SK-N-SH (cell line): ENCODE data around the gene CALCB. TPM values are rescaled to one million over a fixed set of nuclear protein-coding genes. Genes with fewer than 3 reads are reported as not detected.

Experiments
- CTCF ChIA-PET: fragments of 300-600, 350-600 bp; formaldehyde crosslinking; extraction: SDS; loops from one replicate; lab custom pipeline; 2021; lab: Yijun Ruan, JAX
- POLR2A ChIA-PET: fragments of 350-600 bp; sonication (Branson Sonifier 250); formaldehyde crosslinking; extraction: SDS; loops from one replicate; lab custom pipeline; 2020; ENCODE audit warnings: antibody characterized with exemption, inconsistent platforms; lab: Yijun Ruan, JAX
- DNase-seq: peaks from one replicate; pipeline ENCODE4 v3.0.0; 2012
- H2AFZ ChIP-seq: fragments of 200-600 bp; sonication (generic); 2 replicates; pipeline ENCODE4 v1.8.1; 2016; ENCODE audit warnings: antibody characterized with exemption, mild to moderate bottlenecking, low read depth
- H3F3A ChIP-seq: fragments of 200-600 bp; sonication (generic); replicated peaks from 2 replicates; pipeline ENCODE3; 2016; ENCODE audit warnings: antibody characterized with exemption, mild to moderate bottlenecking; ENCODE audit not compliant: insufficient read depth
- H3K27ac ChIP-seq, 2 experiments: fragments of 200-500 bp in 1 of 2; fragments of 200-600 bp in 1 of 2; sonication (Bioruptor generic) in 1 of 2; sonication (generic), shearing (Covaris generic) in 1 of 2; 2 replicates each; pipeline versions ENCODE4 v1.5.1 to v1.6.1; 2014 to 2016; ENCODE audit warnings: low read depth in 2 of 2, inconsistent platforms in 1 of 2, low read length in 1 of 2, mild to moderate bottlenecking in 1 of 2, mixed read lengths in 1 of 2
- H3K27me3 ChIP-seq: fragments of 200-600 bp; sonication (generic), shearing (Covaris generic); 2 replicates; pipeline ENCODE4 v1.6.1; 2016; ENCODE audit warnings: mixed run types; ENCODE audit not compliant: insufficient read depth
- H3K36me3 ChIP-seq, 2 experiments: fragments of 200-500 bp in 1 of 2; fragments of 200-600 bp in 1 of 2; sonication (Bioruptor generic) in 1 of 2; sonication (generic) in 1 of 2; replicated peaks in 1 of 2; 2 replicates each; pipeline versions ENCODE3 to v1.5.1; 2014 to 2016; ENCODE audit warnings: low read length in 1 of 2, mild to moderate bottlenecking in 1 of 2; ENCODE audit not compliant: insufficient read depth in 2 of 2, control insufficient read depth in 1 of 2
- H3K4me1 ChIP-seq, 2 experiments: fragments of 200-500 bp in 1 of 2; fragments of 200-600 bp in 1 of 2; sonication (Bioruptor generic) in 1 of 2; sonication (generic), shearing (Covaris generic) in 1 of 2; 2 replicates each; pipeline versions ENCODE4 v1.5.1 to v1.6.1; 2014 to 2016; ENCODE audit warnings: low read depth in 1 of 2, low read length in 1 of 2, mixed run types in 1 of 2; ENCODE audit not compliant: insufficient read depth in 2 of 2, control insufficient read depth in 1 of 2
- H3K4me2 ChIP-seq: fragments of 200-600 bp; sonication (generic), shearing (Covaris generic); 2 replicates; pipeline ENCODE4 v1.6.1; 2017; ENCODE audit warnings: mixed run types
- H3K4me3 ChIP-seq, 2 experiments: fragments of 200-500 bp in 1 of 2; fragments of 200-600 bp in 1 of 2; sonication (Bioruptor generic) in 1 of 2; sonication (generic), shearing (Covaris generic) in 1 of 2; 2 replicates each; pipeline versions ENCODE4 v1.5.1 to v1.8.1; 2014 to 2016; ENCODE audit warnings: low read depth in 2 of 2, inconsistent platforms in 1 of 2, low read length in 1 of 2, mild to moderate bottlenecking in 1 of 2, mixed read lengths in 1 of 2, moderate library complexity in 1 of 2
- H3K79me2 ChIP-seq: fragments of 200-600 bp; sonication (generic); 2 replicates; pipeline ENCODE4 v1.8.1; 2017; ENCODE audit warnings: mild to moderate bottlenecking; ENCODE audit not compliant: insufficient read depth
- H3K9ac ChIP-seq: fragments of 200-600 bp; sonication (generic); 2 replicates; pipeline ENCODE4 v1.6.1; 2017; ENCODE audit warnings: mixed run types
- H3K9me2 ChIP-seq: fragments of 200-600 bp; sonication (generic); 2 replicates; pipeline ENCODE4 v1.6.1; 2017; ENCODE audit warnings: mixed run types
- H3K9me3 ChIP-seq: fragments of 200-600 bp; sonication (generic); 2 replicates; pipeline ENCODE4 v1.6.1; 2017; ENCODE audit warnings: mixed run types, mild to moderate bottlenecking, moderate library complexity
- H4K20me1 ChIP-seq: fragments of 200-600 bp; sonication (generic); 2 replicates; pipeline ENCODE4 v1.6.1; 2017; ENCODE audit warnings: mild to moderate bottlenecking, mixed run types; ENCODE audit not compliant: insufficient read depth
- CHD2 ChIP-seq: fragments of 150-350 bp; IDR thresholded peaks from 2 replicates; pipeline ENCODE4 v1.6.1; 2018; ENCODE audit warnings: low read length; ENCODE audit not compliant: partially characterized antibody
- FOXM1 ChIP-seq: IDR thresholded peaks from 2 replicates; pipeline ENCODE4 v1.4.0; 2012; ENCODE audit warnings: low read depth, mild to moderate bottlenecking
- GABPA ChIP-seq: IDR thresholded peaks from 2 replicates; pipeline ENCODE4 v1.4.0; 2012; ENCODE audit warnings: low read depth, mild to moderate bottlenecking
- MEF2A ChIP-seq: IDR thresholded peaks from 2 replicates; pipeline ENCODE4 v1.4.0; 2012; ENCODE audit warnings: low read depth, borderline replicate concordance
- POLR2AphosphoS5 ChIP-seq: IDR thresholded peaks from 2 replicates; pipeline ENCODE4 v1.6.1; 2012; ENCODE audit warnings: low read depth, low read length
- REST ChIP-seq: IDR thresholded peaks from 2 replicates; pipeline ENCODE4 v1.6.1; 2012; ENCODE audit warnings: mild to moderate bottlenecking, low read depth, low read length, moderate library complexity
- RXRA ChIP-seq: IDR thresholded peaks from 2 replicates; pipeline ENCODE4 v1.4.0; 2012; ENCODE audit warnings: low read depth, mild to moderate bottlenecking, borderline replicate concordance
- SIN3A ChIP-seq: IDR thresholded peaks from 2 replicates; pipeline ENCODE4 v1.6.1; 2012; ENCODE audit warnings: low read depth, mild to moderate bottlenecking, low read length, moderate library complexity, borderline replicate concordance
- TEAD4 ChIP-seq: IDR thresholded peaks from 2 replicates; pipeline ENCODE4 v1.4.0; 2012; ENCODE audit warnings: mild to moderate bottlenecking, borderline replicate concordance; ENCODE audit not compliant: insufficient read depth
- WGBS: methylation state at CpG from one replicate; pipeline ENCODE4 v1.1.6; 2017; ENCODE audit warnings: low lambda C conversion rate; 5-methylcytosine and 5-hydroxymethylcytosine counted together
- polyA plus RNA-seq, 3 experiments: library from polyadenylated mRNA; depleted of rRNA; stranded (reverse); fragments of >200 nt; gene quantifications; 2 replicates each; pipeline ENCODE4 v1.2.3, GENCODE V29; 2012
- TF ChIP-seq, protein P1 (sequence below): fragments of 150-350 bp; IDR thresholded peaks from 2 replicates; pipeline ENCODE4 v1.6.1; 2017; ENCODE audit warnings: antibody characterized with exemption, low read length, low read depth, borderline replicate concordance

CALCB gene
- polyA plus RNA-seq, 1 of the 3 experiments (the other 2 are of a cell fraction), result 0.07 TPM

- DNase-seq, result no peak
- WGBS, result 38% methylated on average over 8 of the region's 8 CpGs
- ChIA-PET CTCF (interaction anchor here (0.5 to 16.9 kb wide), 7 partner anchors 10 to 198 kb away, joined by 3 to 282 read pairs (median 4); no protein-coding TSS in a partner anchor), POLR2A (no interaction called here)
- Histone ChIP-seq H3K4me2 (peak overlapping the region; percentile 32; the same call in 1 of the 2 replicates), H3K4me3 (no peak overlapping the region), H3K36me3 (no peaks in the 10 kb centered on the region), H4K20me1 (no peaks in the 10 kb centered on the region), H3K27me3 (no peaks in the 10 kb centered on the region), H3K9me3 (no peaks in the 10 kb centered on the region), H3K9ac (no peak overlapping the region), H3F3A (no peaks in the 10 kb centered on the region), H3K79me2 (no peaks in the 10 kb centered on the region), H3K4me1 (peaks cover 0 to 12% of the 10 kb centered on the region in 2 experiments; a peak in 1 of 4 replicates), H2AFZ (no peak overlapping the region), H3K27ac (no peak overlapping the region), H3K9me2 (no peaks in the 10 kb centered on the region)
- TF ChIP-seq SIN3A (no peak), REST (no peak), FOXM1 (no peak), MEF2A (no peak), RXRA (no peak), GABPA (no peak), POLR2AphosphoS5 (no peak), TEAD4 (no peak), CHD2 (no peak)
- TF ChIP-seq, protein P1, sequence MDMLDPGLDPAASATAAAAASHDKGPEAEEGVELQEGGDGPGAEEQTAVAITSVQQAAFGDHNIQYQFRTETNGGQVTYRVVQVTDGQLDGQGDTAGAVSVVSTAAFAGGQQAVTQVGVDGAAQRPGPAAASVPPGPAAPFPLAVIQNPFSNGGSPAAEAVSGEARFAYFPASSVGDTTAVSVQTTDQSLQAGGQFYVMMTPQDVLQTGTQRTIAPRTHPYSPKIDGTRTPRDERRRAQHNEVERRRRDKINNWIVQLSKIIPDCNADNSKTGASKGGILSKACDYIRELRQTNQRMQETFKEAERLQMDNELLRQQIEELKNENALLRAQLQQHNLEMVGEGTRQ, result no peak
These were observed 33.0 kb downstream of the CALCB start for GRCh38 chr11:15106201-15106965.
